ENCODE measurements around the gene HLA-DQB1.

HLA-DQB1 gene

GRCh38 chr6:32624565-32624964 lies 41.9 kb downstream of the HLA-DQB1 start:
- DNase-seq (ENCODE audit: low read depth): no peak
- H3K4me3 ChIP-seq (replicated peaks; ENCODE audit: low read depth, low read length): no peak overlapping the region
- TF ChIP-seq CTCF (IDR thresholded peaks at IDR 0.05; ENCODE audit: low read length, missing control alignments): no peak

GRCh38 chr6:32623693-32624092 lies 42.8 kb downstream of the HLA-DQB1 start:
- no peak for DNase-seq (ENCODE audit: low read depth)
- TF ChIP-seq CTCF (IDR thresholded peaks at IDR 0.05; ENCODE audit: low read length, missing control alignments): no peak
- H3K4me3 ChIP-seq (replicated peaks; ENCODE audit: low read depth, low read length): no peak overlapping the region

GRCh38 chr6:32622545-32623401 lies 43.7 kb downstream of the HLA-DQB1 start:
- DNase-seq (ENCODE audit: low read depth): peak; percentile 35
- no peak overlapping the region for H3K4me3 ChIP-seq (replicated peaks; ENCODE audit: low read depth, low read length)
- TF ChIP-seq CTCF (IDR thresholded peaks at IDR 0.05; ENCODE audit: low read length, missing control alignments): peak; percentile 48

GRCh38 chr6:32621372-32621771 lies 45.1 kb downstream of the HLA-DQB1 start:
- TF ChIP-seq CTCF (IDR thresholded peaks at IDR 0.05; ENCODE audit: low read length, missing control alignments): no peak
- no peak overlapping the region for H3K4me3 ChIP-seq (replicated peaks; ENCODE audit: low read depth, low read length)
- no peak for DNase-seq (ENCODE audit: low read depth)

GRCh38 chr6:32617751-32618150 lies 48.7 kb downstream of the HLA-DQB1 start:
- H3K4me3 ChIP-seq (replicated peaks; ENCODE audit: low read depth, low read length): no peak overlapping the region
- no peak for DNase-seq (ENCODE audit: low read depth)
- no peak for TF ChIP-seq CTCF (IDR thresholded peaks at IDR 0.05; ENCODE audit: low read length, missing control alignments)

- no peak overlapping the region for H3K4me3 ChIP-seq (replicated peaks; ENCODE audit: low read depth, low read length)
- no peak for DNase-seq (ENCODE audit: low read depth)
- no peak for TF ChIP-seq CTCF (IDR thresholded peaks at IDR 0.05; ENCODE audit: low read length, missing control alignments)
These were observed 50.4 kb downstream of the HLA-DQB1 start for GRCh38 chr6:32615885-32616532.
